ENCODE measurements around the gene MOGAT1. TPM values are rescaled to one million over a fixed set of nuclear protein-coding genes. Genes with fewer than 3 reads are reported as not detected.

The MOGAT1 gene
- total and polyA plus RNA-seq, 2 of the 8 experiments (the other 6 are each of a cell fraction or from before 2014, with no cell fraction given) = 0.11 to 0.67 TPM

GRCh38 chr2:222649801-222650200 is 21.7 kb upstream of the MOGAT1 start (continued):
- TF ChIP-seq ZNF274 (IDR thresholded peaks at IDR 0.05; ENCODE audit: borderline replicate concordance, extremely low read depth, low read length) = no peak
